GM12891 (cell line): ENCODE measurements around the gene GBF1.

Experiments used
- PAX5 ChIP-seq: IDR thresholded peaks from 2 replicates; pipeline ENCODE4 v1.6.1; 2011; ENCODE audit warnings: low read length, moderate library complexity, mild to moderate bottlenecking; ENCODE audit not compliant: insufficient read depth, severe bottlenecking
- POLR2A ChIP-seq: IDR thresholded peaks from 2 replicates; pipeline ENCODE4 v1.6.1; 2011; ENCODE audit warnings: low read depth, low read length, control low read depth
- POLR2AphosphoS5 ChIP-seq: IDR thresholded peaks from 2 replicates; pipeline ENCODE4 v1.6.1; 2011; ENCODE audit warnings: low read depth, low read length, control low read depth
- SPI1 ChIP-seq: IDR thresholded peaks from 2 replicates; pipeline ENCODE4 v1.6.1; 2011; ENCODE audit warnings: low read depth, low read length, control low read depth
- TAF1 ChIP-seq: IDR thresholded peaks from 2 replicates; pipeline ENCODE4 v1.6.1; 2011; ENCODE audit warnings: low read depth, low read length, control low read depth

GRCh38 chr10:102297101-102297500, 51.8 kb downstream of the GBF1 start:
- no peak for TF ChIP-seq POLR2AphosphoS5
- no peak for TF ChIP-seq PAX5
- no peak for TF ChIP-seq TAF1
- TF ChIP-seq POLR2A: no peak
- TF ChIP-seq SPI1: no peak
